Sigmoid colon (tissue), 3 donors: Measurements from ENCODE around the gene MBTPS2.

Experiments used
- POLR2A ChIP-seq, 2 donors: fragments of 450-650 bp; IDR thresholded peaks; one replicate each; pipeline ENCODE4 v1.6.1; 2016; ENCODE audit warnings: antibody characterized with exemption in 2 of 2, mild to moderate bottlenecking in 2 of 2, moderate library complexity in 2 of 2
- TF ChIP-seq, protein P1 (sequence below), 4 experiments: fragments of 450-650 bp in 3 of 4; fragments of 200-600 bp in 1 of 4; IDR thresholded peaks; one replicate each; pipeline ENCODE4 v1.5.1; 2016 to 2019; ENCODE audit warnings: antibody characterized with exemption in 4 of 4, mild to moderate bottlenecking in 3 of 4, moderate library complexity in 2 of 4

DNA sequence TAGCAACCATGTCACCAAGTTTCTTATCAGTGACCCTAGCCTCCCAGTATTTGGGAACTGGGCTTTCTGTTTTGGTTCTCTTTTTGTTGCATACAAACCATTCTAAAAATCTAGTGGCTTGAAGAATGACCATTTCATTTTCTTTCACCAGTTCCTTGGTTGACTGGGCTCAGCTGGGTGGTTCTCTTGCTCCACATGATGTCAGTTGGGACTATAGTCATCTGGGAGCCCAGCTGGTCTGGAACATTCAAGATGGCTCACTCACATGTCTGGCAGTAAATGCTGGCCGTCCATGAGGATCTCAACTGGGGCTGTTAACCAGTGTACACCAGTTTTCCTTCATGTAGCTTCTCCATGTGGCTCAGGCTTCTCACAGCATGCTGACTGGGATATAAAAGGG lies 27.6 kb upstream of the MBTPS2 start:
- TF ChIP-seq, protein P1, sequence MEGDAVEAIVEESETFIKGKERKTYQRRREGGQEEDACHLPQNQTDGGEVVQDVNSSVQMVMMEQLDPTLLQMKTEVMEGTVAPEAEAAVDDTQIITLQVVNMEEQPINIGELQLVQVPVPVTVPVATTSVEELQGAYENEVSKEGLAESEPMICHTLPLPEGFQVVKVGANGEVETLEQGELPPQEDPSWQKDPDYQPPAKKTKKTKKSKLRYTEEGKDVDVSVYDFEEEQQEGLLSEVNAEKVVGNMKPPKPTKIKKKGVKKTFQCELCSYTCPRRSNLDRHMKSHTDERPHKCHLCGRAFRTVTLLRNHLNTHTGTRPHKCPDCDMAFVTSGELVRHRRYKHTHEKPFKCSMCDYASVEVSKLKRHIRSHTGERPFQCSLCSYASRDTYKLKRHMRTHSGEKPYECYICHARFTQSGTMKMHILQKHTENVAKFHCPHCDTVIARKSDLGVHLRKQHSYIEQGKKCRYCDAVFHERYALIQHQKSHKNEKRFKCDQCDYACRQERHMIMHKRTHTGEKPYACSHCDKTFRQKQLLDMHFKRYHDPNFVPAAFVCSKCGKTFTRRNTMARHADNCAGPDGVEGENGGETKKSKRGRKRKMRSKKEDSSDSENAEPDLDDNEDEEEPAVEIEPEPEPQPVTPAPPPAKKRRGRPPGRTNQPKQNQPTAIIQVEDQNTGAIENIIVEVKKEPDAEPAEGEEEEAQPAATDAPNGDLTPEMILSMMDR (IDR thresholded peaks at IDR 0.05) = no peak
- no peak for TF ChIP-seq POLR2A (IDR thresholded peaks at IDR 0.05)
